Endothelial cell of umbilical vein (primary cell): ENCODE measurements around the gene CNTN1. TPM values are rescaled to one million over a fixed set of nuclear protein-coding genes. Genes with fewer than 3 reads are reported as not detected.

ENCODE experiments used
- BruUV-seq: library from RNA; stranded (reverse); fragments of 400-500 nt; replicated peaks from 2 replicates; lab custom pipeline; 2021; lab: Mats Ljungman, UMichigan
- CTCF ChIA-PET: fragments of 300-600, 350-600 bp; sonication (Branson Sonifier 250); formaldehyde crosslinking; loops from one replicate; lab custom pipeline; 2021; ENCODE audit warnings: antibody characterized with exemption, inconsistent platforms; lab: Charles Lee
- POLR2A ChIA-PET: fragments of 300-600, 350-600 bp; sonication (Branson Sonifier 250); formaldehyde crosslinking; loops from one replicate; lab custom pipeline; 2021; ENCODE audit warnings: antibody characterized with exemption, inconsistent platforms; lab: Charles Lee
- DNase-seq: peaks from one replicate; pipeline ENCODE4 v3.0.0-alpha.2; 2011; ENCODE audit warnings: low read depth, low spot score
- FAIRE-seq: peaks from 2 replicates; lab custom pipeline; 2011; peaks lifted over from hg19 to GRCh38; lab: Jason Lieb, UNC
- H2AFZ ChIP-seq: 2 replicates; pipeline ENCODE4 v1.6.0; 2012; ENCODE audit warnings: low read depth, low read length, control low read depth, inconsistent platforms
- H3K27ac ChIP-seq: 2 replicates; pipeline ENCODE4 v1.5.1; 2011; ENCODE audit warnings: low read depth, mild to moderate bottlenecking, control low read depth, low read length, moderate library complexity; ENCODE audit not compliant: insufficient read depth
- H3K27me3 ChIP-seq, 2 experiments: 2 replicates each; pipeline versions ENCODE4 v1.6.0 to v1.6.1; 2011; ENCODE audit warnings: low read length in 2 of 2, mixed read lengths in 1 of 2; ENCODE audit not compliant: control insufficient read depth in 2 of 2, insufficient read depth in 2 of 2
- H3K36me3 ChIP-seq, 2 experiments: 2 replicates in 1 of 2; 3 replicates in 1 of 2; pipeline ENCODE4 v1.5.1; 2011; ENCODE audit warnings: low read length in 2 of 2, mild to moderate bottlenecking in 1 of 2, moderate library complexity in 1 of 2; ENCODE audit not compliant: control insufficient read depth in 2 of 2, insufficient read depth in 2 of 2; ENCODE audit errors: extremely low read depth in 1 of 2
- H3K4me1 ChIP-seq: 3 replicates; pipeline ENCODE4 v1.5.1; 2011; ENCODE audit warnings: mild to moderate bottlenecking, low read length; ENCODE audit not compliant: control insufficient read depth, insufficient read depth; ENCODE audit errors: extremely low read depth
- H3K4me2 ChIP-seq: 2 replicates; pipeline ENCODE4 v1.6.1; 2011; ENCODE audit warnings: low read length, control low read depth, mixed read lengths; ENCODE audit not compliant: insufficient read depth
- H3K4me3 ChIP-seq, 3 experiments: fragments of 200-600 bp in 1 of 3; sonication (generic), shearing (Covaris generic) in 1 of 3; replicated peaks in 1 of 3; 2 replicates each; pipeline ENCODE4 v1.5.1; 2011 to 2016; ENCODE audit warnings: control low read depth in 3 of 3, low read length in 3 of 3, mild to moderate bottlenecking in 2 of 3, inconsistent platforms in 1 of 3, low read depth in 1 of 3, moderate library complexity in 1 of 3; ENCODE audit not compliant: insufficient read depth in 1 of 3
- H3K79me2 ChIP-seq: 2 replicates; pipeline ENCODE4 v1.6.0; 2012; ENCODE audit warnings: low read length, inconsistent platforms; ENCODE audit not compliant: control insufficient read depth, insufficient read depth
- H3K9ac ChIP-seq: replicated peaks from 2 replicates; pipeline ENCODE3; 2011; ENCODE audit warnings: low read length, control low read depth; ENCODE audit not compliant: insufficient read depth; ENCODE audit errors: extremely low read depth
- H3K9me1 ChIP-seq: replicated peaks from 3 replicates; pipeline ENCODE4 v1.6.0; 2011; ENCODE audit warnings: mild to moderate bottlenecking, low read length; ENCODE audit not compliant: control insufficient read depth, insufficient read depth; ENCODE audit errors: extremely low read depth
- H3K9me3 ChIP-seq: replicated peaks from 2 replicates; pipeline ENCODE4 v1.5.1; 2012; ENCODE audit warnings: low read length, inconsistent platforms; ENCODE audit not compliant: control insufficient read depth, insufficient read depth
- H4K20me1 ChIP-seq: replicated peaks from 2 replicates; pipeline ENCODE3; 2011; ENCODE audit warnings: mild to moderate bottlenecking, low read length; ENCODE audit not compliant: control insufficient read depth, insufficient read depth; ENCODE audit errors: extremely low read depth
- GATA2 ChIP-seq: IDR thresholded peaks from 2 replicates; pipeline ENCODE4 v1.7.0; 2011; ENCODE audit warnings: low read depth, mild to moderate bottlenecking, moderate library complexity, mixed read lengths, low read length; ENCODE audit not compliant: insufficient read length, insufficient read depth
- POLR2A ChIP-seq: IDR thresholded peaks from 2 replicates; pipeline ENCODE4 v1.6.1; 2012; ENCODE audit warnings: low read depth, mild to moderate bottlenecking, control low read depth, low read length
- POLR2AphosphoS5 ChIP-seq: IDR thresholded peaks from 2 replicates; pipeline ENCODE4 v1.6.1; 2012; ENCODE audit warnings: low read depth, mild to moderate bottlenecking, control low read depth, low read length, moderate library complexity; ENCODE audit not compliant: insufficient read depth
- dilution Hi-C: fragments of 300-500 bp; cut with MboI; formaldehyde crosslinking; loops from one replicate; pipeline ENCODE4 v1.15.0; 2019; ENCODE audit warnings: low sequenced_read_pairs; ENCODE audit not compliant: extremely low pct_ligation_motif_present
- intact Hi-C: fragments of 100-400 bp; cut with micrococcal nuclease; formaldehyde crosslinking; loops from one replicate; pipeline ENCODE4 v1.10.0; 2022
- polyA plus RNA-seq, 4 experiments: library from polyadenylated mRNA; depleted of rRNA in 3 of 4; stranded (reverse) in 3 of 4; unstranded in 1 of 4; fragments of >200 nt; gene quantifications; 2 replicates each; pipeline versions ENCODE4 v1.2.1 to v1.2.3, GENCODE V29; 2011 to 2012; ENCODE audit warnings: missing spikeins in 1 of 4
- total RNA-seq: library from RNA; stranded (reverse); gene quantifications from 2 replicates; pipeline ENCODE4 v1.2.3, GENCODE V29; 2021
- TF ChIP-seq, protein P1 (sequence below): IDR thresholded peaks from 2 replicates; pipeline ENCODE4 v1.6.1; 2011; ENCODE audit not compliant: insufficient read depth, insufficient read length

CNTN1 gene
- total and polyA plus RNA-seq, 2 donors (not counting 3 experiments of a cell fraction or from before 2014, with no cell fraction given): 0.07 TPM; not detected in 1

DNA sequence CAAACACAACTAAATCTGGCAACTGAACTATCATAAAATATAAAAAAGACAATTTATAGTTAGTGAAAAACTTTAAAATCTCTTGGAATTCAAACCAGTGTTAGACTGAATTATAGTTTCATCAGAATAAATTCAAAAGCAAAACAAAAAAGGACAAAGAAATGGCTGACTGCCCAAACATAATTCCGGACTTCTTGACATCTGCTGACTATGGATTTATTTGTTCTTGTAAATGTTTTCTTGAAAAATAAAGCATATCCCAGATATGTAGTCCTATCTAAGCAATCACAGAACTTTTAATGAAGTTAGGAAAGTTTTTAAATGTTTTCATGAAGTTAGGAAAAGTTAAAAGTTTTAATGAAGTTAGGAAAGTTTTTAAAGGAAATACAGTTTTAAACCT, 45.8 kb upstream of the CNTN1 start:
- no peaks in the 10 kb centered on the region for H3K4me1 ChIP-seq
- FAIRE-seq (no peak), DNase-seq (no peak)
- H2AFZ ChIP-seq: no peak overlapping the region
- dilution Hi-C loops: no loop called here
- no peaks in the 10 kb centered on the region for H3K79me2 ChIP-seq
- intact Hi-C loops: no loop called here
- H3K36me3 ChIP-seq: no peaks in the 10 kb centered on the region
- CTCF ChIA-PET: no interaction called here
- no TSS peak for BruUV-seq
- H3K4me3 ChIP-seq: no peak overlapping the region
- no peak overlapping the region for H3K4me2 ChIP-seq
- H3K9me1 ChIP-seq: no peaks in the 10 kb centered on the region
- H3K9me3 ChIP-seq: no peaks in the 10 kb centered on the region
- no peaks in the 10 kb centered on the region for H3K27me3 ChIP-seq
- H3K27ac ChIP-seq: no peak overlapping the region
- H4K20me1 ChIP-seq: no peaks in the 10 kb centered on the region
- TF ChIP-seq GATA2: no peak
- H3K9ac ChIP-seq: no peak overlapping the region
- POLR2A ChIA-PET: no interaction called here

DNA sequence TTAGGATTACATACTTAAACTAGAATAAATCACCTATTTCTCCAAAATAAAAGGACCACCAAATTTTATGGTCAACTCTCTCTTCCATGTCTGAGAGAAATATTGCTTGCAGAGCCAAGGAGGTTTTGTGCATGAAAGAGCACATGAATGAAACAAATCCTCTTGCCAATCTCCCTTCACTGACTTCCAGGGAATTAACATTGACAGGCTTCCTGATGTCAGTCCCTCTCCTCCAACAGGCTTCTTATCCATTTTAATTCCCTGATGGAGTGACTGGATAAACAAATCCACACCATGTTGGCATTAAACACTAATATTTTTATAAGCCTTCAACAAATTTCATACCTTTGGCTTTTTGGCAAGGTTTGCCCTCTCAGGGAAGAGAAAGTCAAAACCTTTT, 45.3 kb upstream of the CNTN1 start:
- dilution Hi-C loops: no loop called here
- Histone ChIP-seq H3K9me3 (no peaks in the 10 kb centered on the region), H3K4me2 (no peak overlapping the region), H3K9ac (no peak overlapping the region), H3K27me3 (no peaks in the 10 kb centered on the region), H3K4me1 (no peaks in the 10 kb centered on the region), H2AFZ (no peak overlapping the region), H3K36me3 (no peaks in the 10 kb centered on the region), H3K9me1 (no peaks in the 10 kb centered on the region), H3K27ac (no peak overlapping the region), H3K79me2 (no peaks in the 10 kb centered on the region), H3K4me3 (no peak overlapping the region), H4K20me1 (no peaks in the 10 kb centered on the region)
- BruUV-seq: no TSS peak
- ChIA-PET CTCF (no interaction called here), POLR2A (no interaction called here)
- intact Hi-C loops: no loop called here
- DNase-seq: no peak
- no peak for FAIRE-seq
- no peak for TF ChIP-seq POLR2AphosphoS5
- TF ChIP-seq POLR2A: no peak
- TF ChIP-seq, protein P1, sequence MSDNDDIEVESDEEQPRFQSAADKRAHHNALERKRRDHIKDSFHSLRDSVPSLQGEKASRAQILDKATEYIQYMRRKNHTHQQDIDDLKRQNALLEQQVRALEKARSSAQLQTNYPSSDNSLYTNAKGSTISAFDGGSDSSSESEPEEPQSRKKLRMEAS: no peak
